IMR-90 (cell line): ENCODE results near the gene CLDN22. TPM values are rescaled to one million over a fixed set of nuclear protein-coding genes. Genes with fewer than 3 reads are reported as not detected.

Experiments
- ATAC-seq: fragments of 200-7000 bp; cut with Tn5 transposase; 2 replicates; pipeline ENCODE4 v1.9.1; 2020; ENCODE audit warnings: low read depth, mild to moderate bottlenecking, moderate library complexity
- BruUV-seq: library from RNA; stranded (reverse); fragments of 400-500 nt; replicated peaks from 2 replicates; lab custom pipeline; 2021; lab: Mats Ljungman, UMichigan
- CTCF ChIA-PET: fragments of 300-600 bp; formaldehyde crosslinking; extraction: SDS; loops from one replicate; lab custom pipeline; 2021; ENCODE audit warnings: antibody characterized with exemption; lab: Yijun Ruan, JAX
- POLR2A ChIA-PET: fragments of 300-600 bp; sonication (Branson Sonifier 250); formaldehyde crosslinking; loops from one replicate; lab custom pipeline; 2022; ENCODE audit warnings: antibody characterized with exemption; ENCODE audit not compliant: unreplicated experiment; lab: Charles Lee
- DNase-seq: peaks from one replicate; pipeline ENCODE4 v3.0.0; 2013
- H2AFZ ChIP-seq: replicated peaks from 2 replicates; pipeline ENCODE3; 2013; ENCODE audit warnings: low read length, mild to moderate bottlenecking; ENCODE audit not compliant: poor library complexity
- H2AK5ac ChIP-seq: 2 replicates; pipeline ENCODE4 v1.6.1; 2013; ENCODE audit warnings: low read depth, low read length, inconsistent platforms
- H2AK9ac ChIP-seq: replicated peaks from 2 replicates; pipeline ENCODE3; 2013; ENCODE audit warnings: mild to moderate bottlenecking, low read depth, low read length, moderate library complexity; ENCODE audit not compliant: poor library complexity
- H2BK120ac ChIP-seq: 2 replicates; pipeline ENCODE4 v1.6.1; 2013; ENCODE audit warnings: low read depth, low read length, inconsistent platforms
- H2BK15ac ChIP-seq: 3 replicates; pipeline ENCODE4 v1.6.1; 2013; ENCODE audit warnings: low read depth, low read length, inconsistent platforms
- H2BK20ac ChIP-seq: 2 replicates; pipeline ENCODE4 v1.6.1; 2013; ENCODE audit warnings: low read depth, mild to moderate bottlenecking, inconsistent platforms, low read length, moderate library complexity
- H2BK5ac ChIP-seq: 2 replicates; pipeline ENCODE4 v1.6.1; 2013; ENCODE audit warnings: mild to moderate bottlenecking, low read depth, low read length, inconsistent platforms; ENCODE audit not compliant: poor library complexity, severe bottlenecking
- H3K14ac ChIP-seq: replicated peaks from 2 replicates; pipeline ENCODE4 v1.6.1; 2013; ENCODE audit warnings: low read depth, low read length, inconsistent platforms
- H3K18ac ChIP-seq: 2 replicates; pipeline ENCODE4 v1.6.1; 2013; ENCODE audit warnings: low read depth, low read length, control low read depth
- H3K23ac ChIP-seq: 2 replicates; pipeline ENCODE4 v1.6.1; 2013; ENCODE audit warnings: low read depth, low read length, inconsistent platforms
- H3K27ac ChIP-seq: 2 replicates; pipeline ENCODE4 v1.5.1; 2013; ENCODE audit warnings: mild to moderate bottlenecking, control low read depth, low read length; ENCODE audit not compliant: insufficient read depth
- H3K27me3 ChIP-seq: 2 replicates; pipeline ENCODE4 v1.6.1; 2013; ENCODE audit warnings: low read length; ENCODE audit not compliant: control insufficient read depth, insufficient read depth
- H3K36me3 ChIP-seq: 2 replicates; pipeline ENCODE4 v1.6.1; 2013; ENCODE audit warnings: low read length, mixed read lengths; ENCODE audit not compliant: control insufficient read depth, insufficient read depth
- H3K4ac ChIP-seq: 2 replicates; pipeline ENCODE4 v1.6.1; 2013; ENCODE audit warnings: low read depth, low read length, inconsistent platforms
- H3K4me1 ChIP-seq: 2 replicates; pipeline ENCODE4 v1.6.1; 2013; ENCODE audit warnings: low read length, mixed read lengths; ENCODE audit not compliant: control insufficient read depth, insufficient read depth
- H3K4me2 ChIP-seq: 2 replicates; pipeline ENCODE4 v1.6.1; 2013; ENCODE audit warnings: low read depth, mild to moderate bottlenecking, control low read depth, low read length, moderate library complexity
- H3K4me3 ChIP-seq: 2 replicates; pipeline ENCODE4 v1.5.1; 2013; ENCODE audit warnings: low read depth, mild to moderate bottlenecking, control low read depth, low read length, moderate library complexity; ENCODE audit not compliant: insufficient read depth
- H3K56ac ChIP-seq: 2 replicates; pipeline ENCODE4 v1.6.1; 2013; ENCODE audit warnings: low read length, inconsistent platforms; ENCODE audit not compliant: insufficient read depth; ENCODE audit errors: extremely low read depth
- H3K79me1 ChIP-seq, 2 experiments: 2 replicates each; pipeline ENCODE4 v1.6.1; 2013; ENCODE audit warnings: low read length in 2 of 2, inconsistent platforms in 1 of 2, low read depth in 1 of 2
- H3K9ac ChIP-seq: 2 replicates; pipeline ENCODE4 v1.6.1; 2013; ENCODE audit warnings: low read depth, low read length, control low read depth
- H3K9me1 ChIP-seq: 2 replicates; pipeline ENCODE4 v1.6.1; 2013; ENCODE audit warnings: low read length, inconsistent platforms; ENCODE audit not compliant: insufficient read depth
- H3K9me3 ChIP-seq: 2 replicates; pipeline ENCODE4 v1.6.1; 2013; ENCODE audit warnings: low read length; ENCODE audit not compliant: control insufficient read depth, insufficient read depth
- H4K20me1 ChIP-seq: 2 replicates; pipeline ENCODE4 v1.6.1; 2013; ENCODE audit warnings: low read length, inconsistent platforms; ENCODE audit not compliant: insufficient read depth
- H4K5ac ChIP-seq: 2 replicates; pipeline ENCODE4 v1.6.1; 2013; ENCODE audit warnings: mild to moderate bottlenecking, low read depth, low read length, control low read depth
- H4K8ac ChIP-seq, 2 experiments: 2 replicates each; pipeline ENCODE4 v1.6.1; 2013; ENCODE audit warnings: low read depth in 2 of 2, low read length in 2 of 2, control low read depth in 1 of 2, inconsistent platforms in 1 of 2
- H4K91ac ChIP-seq: 2 replicates; pipeline ENCODE4 v1.6.1; 2013; ENCODE audit warnings: low read depth, low read length, inconsistent platforms; ENCODE audit not compliant: insufficient read depth
- BHLHE40 ChIP-seq: fragments of 150-350 bp; IDR thresholded peaks from 2 replicates; pipeline ENCODE4 v1.6.1; 2016; ENCODE audit warnings: mild to moderate bottlenecking, low read depth, low read length
- CEBPB ChIP-seq: IDR thresholded peaks from 2 replicates; pipeline ENCODE4 v1.6.1; 2012; ENCODE audit warnings: low read depth, low read length, improper control_type of control experiment
- CHD1 ChIP-seq: IDR thresholded peaks from 2 replicates; pipeline ENCODE4 v1.6.1; 2012; ENCODE audit warnings: low read depth, low read length, improper control_type of control experiment
- FOS ChIP-seq: fragments of 150-350 bp; IDR thresholded peaks from 2 replicates; pipeline ENCODE4 v1.6.1; 2016; ENCODE audit warnings: low read depth, low read length
- MAFK ChIP-seq: IDR thresholded peaks from 2 replicates; pipeline ENCODE4 v1.6.1; 2012; ENCODE audit warnings: low read depth, low read length, improper control_type of control experiment
- MAZ ChIP-seq: IDR thresholded peaks from 2 replicates; pipeline ENCODE4 v1.6.1; 2012; ENCODE audit warnings: low read depth, mild to moderate bottlenecking, low read length, improper control_type of control experiment, moderate library complexity, borderline replicate concordance
- NFE2L2 ChIP-seq: fragments of 150-350 bp; IDR thresholded peaks from 2 replicates; pipeline ENCODE4 v1.6.1; 2016; ENCODE audit warnings: low read depth, mild to moderate bottlenecking, low read length
- POLR2A ChIP-seq: IDR thresholded peaks from 2 replicates; pipeline ENCODE4 v1.6.1; 2012; ENCODE audit warnings: mild to moderate bottlenecking, low read depth, low read length
- RAD21 ChIP-seq: IDR thresholded peaks from 2 replicates; pipeline ENCODE4 v1.6.1; 2012; ENCODE audit warnings: low read length, improper control_type of control experiment
- RCOR1 ChIP-seq: IDR thresholded peaks from 2 replicates; pipeline ENCODE4 v1.6.1; 2012; ENCODE audit warnings: mild to moderate bottlenecking, low read length, improper control_type of control experiment; ENCODE audit not compliant: insufficient replicate concordance
- RFX5 ChIP-seq: IDR thresholded peaks from 2 replicates; pipeline ENCODE4 v1.8.0; 2012; ENCODE audit warnings: low read depth, mild to moderate bottlenecking, low read length, moderate library complexity
- USF2 ChIP-seq: fragments of 150-350 bp; IDR thresholded peaks from 2 replicates; pipeline ENCODE4 v1.6.1; 2017; ENCODE audit warnings: mild to moderate bottlenecking, antibody characterized with exemption, low read length, low read depth
- WGBS, 2 experiments: methylation state at CpG; one replicate each; pipeline versions ENCODE4 v1.1.5 to v1.1.7; 2013; ENCODE audit warnings: missing lambda C conversion rate in 2 of 2; ENCODE audit not compliant: insufficient read length in 1 of 2; ENCODE audit errors: extremely low coverage in 2 of 2; 5-methylcytosine and 5-hydroxymethylcytosine counted together
- dilution Hi-C: fragments of 300-500 bp; cut with HindIII; formaldehyde crosslinking; loops from one replicate; pipeline ENCODE4 v1.14.3; 2018; ENCODE audit warnings: low sequenced_read_pairs; ENCODE audit not compliant: unreplicated experiment
- in situ Hi-C: fragments of 300-500 bp; cut with MboI; formaldehyde crosslinking; loops from 3 replicates; pipeline ENCODE4 v1.14.3; 2019; ENCODE audit warnings: low sequenced_read_pairs, inconsistent platforms, mixed read lengths
- intact Hi-C: fragments of 100-400 bp; cut with micrococcal nuclease; formaldehyde crosslinking; loops from 2 replicates; pipeline ENCODE4 v1.10.0; 2022
- polyA plus RNA-seq, 3 experiments: library from polyadenylated mRNA; depleted of rRNA; stranded (reverse); fragments of >200 nt; gene quantifications; 2 replicates each; pipeline ENCODE4 v1.2.3, GENCODE V29; 2012; ENCODE audit warnings: low replicate concordance in 1 of 3
- total RNA-seq: library from RNA; depleted of rRNA; stranded (reverse); fragments of >200 nt; gene quantifications from 2 replicates; pipeline ENCODE4 v1.2.3, GENCODE V29; 2012
- TF ChIP-seq, protein P1 (sequence below): fragments of 150-350 bp; IDR thresholded peaks from 2 replicates; pipeline ENCODE4 v1.6.1; 2016; ENCODE audit warnings: low read depth, mild to moderate bottlenecking, low read length, moderate library complexity, borderline replicate concordance
- TF ChIP-seq, protein P2 (sequence below): conservative IDR thresholded peaks from 2 replicates; pipeline ENCODE4 v1.5.1; 2012; ENCODE audit warnings: mild to moderate bottlenecking, low read depth, low read length, improper control_type of control experiment

CLDN22 gene
- total and polyA plus RNA-seq, 2 of the 4 experiments (the other 2 are of a cell fraction) = not detected

DNA sequence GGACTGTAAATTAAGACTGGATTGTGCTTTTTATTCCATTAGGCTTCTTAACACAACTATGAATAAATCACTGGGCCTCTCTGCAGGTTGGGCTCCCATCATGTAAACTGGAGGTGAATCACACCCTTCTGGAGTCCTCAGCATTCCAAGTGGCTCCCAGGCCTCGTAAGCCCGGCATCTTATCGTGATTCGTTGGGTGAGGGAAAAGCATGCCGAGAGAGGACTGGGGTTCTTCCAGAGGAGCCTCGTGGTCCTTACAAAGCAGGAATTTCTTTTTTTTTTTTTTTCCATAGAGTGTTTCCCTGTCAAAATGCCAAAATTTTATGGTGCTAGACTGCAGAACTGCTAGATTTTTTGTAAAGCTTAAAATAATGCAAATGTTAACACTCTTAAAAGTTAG, 20.0 kb downstream of the CLDN22 start:
- BruUV-seq = no TSS peak
- WGBS, 2 experiments = 67% methylated on average over 4 of the region's 6 CpGs; no CpG with 5 or more reads in 1 of the 2 experiments
- dilution Hi-C loops (no loop called here), intact Hi-C loops (no loop called here), in situ Hi-C loops (no loop called here)
- Histone ChIP-seq H4K5ac (no peak overlapping the region), H4K20me1 (no peaks in the 10 kb centered on the region), H2BK120ac (no peak overlapping the region), H3K9me3 (no peaks in the 10 kb centered on the region), H3K9ac (no peak overlapping the region), H3K27me3 (no peaks in the 10 kb centered on the region), H2BK20ac (no peak overlapping the region), H3K27ac (no peak overlapping the region), H3K4me2 (no peak overlapping the region), H3K79me1 (0 out of 4 replicates have a peak, but pooled peaks cover 0 to 4% of the 10 kb centered on the region in 2 experiments), H3K36me3 (peaks cover 32% of the 10 kb centered on the region), H3K23ac (no peak overlapping the region), H3K56ac (no peak overlapping the region), H3K4me1 (peaks cover 4% of the 10 kb centered on the region; the same call in 1 of the 2 replicates), H2AK9ac (no peak overlapping the region), H3K14ac (no peak overlapping the region), H2AFZ (no peak overlapping the region), H3K18ac (no peak overlapping the region), H2BK5ac (no peak overlapping the region), H2AK5ac (no peak overlapping the region), H3K9me1 (peaks cover 11% of the 10 kb centered on the region), H4K8ac (no peak overlapping the region), H3K4ac (no peak overlapping the region), H4K91ac (no peak overlapping the region), H3K4me3 (no peak overlapping the region), H2BK15ac (no peak overlapping the region)
- DNase-seq (peak; percentile 75), ATAC-seq (peak; percentile 67)
- POLR2A ChIA-PET = no interaction called here
- TF ChIP-seq RFX5 = no peak
- TF ChIP-seq MAZ = no peak
- no peak for TF ChIP-seq RAD21
- no peak for TF ChIP-seq RCOR1
- TF ChIP-seq, protein P1, sequence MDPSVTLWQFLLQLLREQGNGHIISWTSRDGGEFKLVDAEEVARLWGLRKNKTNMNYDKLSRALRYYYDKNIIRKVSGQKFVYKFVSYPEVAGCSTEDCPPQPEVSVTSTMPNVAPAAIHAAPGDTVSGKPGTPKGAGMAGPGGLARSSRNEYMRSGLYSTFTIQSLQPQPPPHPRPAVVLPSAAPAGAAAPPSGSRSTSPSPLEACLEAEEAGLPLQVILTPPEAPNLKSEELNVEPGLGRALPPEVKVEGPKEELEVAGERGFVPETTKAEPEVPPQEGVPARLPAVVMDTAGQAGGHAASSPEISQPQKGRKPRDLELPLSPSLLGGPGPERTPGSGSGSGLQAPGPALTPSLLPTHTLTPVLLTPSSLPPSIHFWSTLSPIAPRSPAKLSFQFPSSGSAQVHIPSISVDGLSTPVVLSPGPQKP = no peak
- no peak for TF ChIP-seq POLR2A
- TF ChIP-seq CEBPB = no peak
- TF ChIP-seq USF2 = no peak
- TF ChIP-seq, protein P2, sequence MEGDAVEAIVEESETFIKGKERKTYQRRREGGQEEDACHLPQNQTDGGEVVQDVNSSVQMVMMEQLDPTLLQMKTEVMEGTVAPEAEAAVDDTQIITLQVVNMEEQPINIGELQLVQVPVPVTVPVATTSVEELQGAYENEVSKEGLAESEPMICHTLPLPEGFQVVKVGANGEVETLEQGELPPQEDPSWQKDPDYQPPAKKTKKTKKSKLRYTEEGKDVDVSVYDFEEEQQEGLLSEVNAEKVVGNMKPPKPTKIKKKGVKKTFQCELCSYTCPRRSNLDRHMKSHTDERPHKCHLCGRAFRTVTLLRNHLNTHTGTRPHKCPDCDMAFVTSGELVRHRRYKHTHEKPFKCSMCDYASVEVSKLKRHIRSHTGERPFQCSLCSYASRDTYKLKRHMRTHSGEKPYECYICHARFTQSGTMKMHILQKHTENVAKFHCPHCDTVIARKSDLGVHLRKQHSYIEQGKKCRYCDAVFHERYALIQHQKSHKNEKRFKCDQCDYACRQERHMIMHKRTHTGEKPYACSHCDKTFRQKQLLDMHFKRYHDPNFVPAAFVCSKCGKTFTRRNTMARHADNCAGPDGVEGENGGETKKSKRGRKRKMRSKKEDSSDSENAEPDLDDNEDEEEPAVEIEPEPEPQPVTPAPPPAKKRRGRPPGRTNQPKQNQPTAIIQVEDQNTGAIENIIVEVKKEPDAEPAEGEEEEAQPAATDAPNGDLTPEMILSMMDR = no peak
- TF ChIP-seq FOS = no peak
- no peak for TF ChIP-seq CHD1
- TF ChIP-seq BHLHE40 = no peak
- TF ChIP-seq MAFK = no peak
- no peak for TF ChIP-seq NFE2L2
- CTCF ChIA-PET = interaction anchor here (0.6 kb wide), 2 partner anchors 88 to 125 kb away, joined by 3 to 5 read pairs; no protein-coding TSS in a partner anchor
